Effector CD8-positive, alpha-beta T cell (primary cell): ENCODE measurements around the gene ADGRL2.

Experiments used
- DNase-seq: peaks from one replicate; lab custom pipeline; 2025; lab: John Stamatoyannopoulos, UW

ADGRL2 gene

GRCh38 chr1:81982523-81982922 lies 181.8 kb downstream of the ADGRL2 start:
- no peak for DNase-seq

- no peak for DNase-seq
Observed at GRCh38 chr1:81989524-81989923, 188.8 kb downstream of the ADGRL2 start.

DNA sequence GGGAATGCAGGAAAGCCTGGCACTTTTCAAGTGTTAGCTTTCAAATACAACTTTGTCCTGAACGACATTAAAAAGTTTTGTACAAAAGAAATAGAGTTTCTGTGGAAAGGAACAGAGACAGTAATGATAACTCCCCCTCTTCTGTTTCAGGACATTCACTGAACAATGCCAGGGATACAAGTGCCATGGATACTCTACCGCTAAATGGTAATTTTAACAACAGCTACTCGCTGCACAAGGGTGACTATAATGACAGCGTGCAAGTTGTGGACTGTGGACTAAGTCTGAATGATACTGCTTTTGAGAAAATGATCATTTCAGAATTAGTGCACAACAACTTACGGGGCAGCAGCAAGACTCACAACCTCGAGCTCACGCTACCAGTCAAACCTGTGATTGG lies 189.5 kb downstream of the ADGRL2 start:
- no peak for DNase-seq

DNA sequence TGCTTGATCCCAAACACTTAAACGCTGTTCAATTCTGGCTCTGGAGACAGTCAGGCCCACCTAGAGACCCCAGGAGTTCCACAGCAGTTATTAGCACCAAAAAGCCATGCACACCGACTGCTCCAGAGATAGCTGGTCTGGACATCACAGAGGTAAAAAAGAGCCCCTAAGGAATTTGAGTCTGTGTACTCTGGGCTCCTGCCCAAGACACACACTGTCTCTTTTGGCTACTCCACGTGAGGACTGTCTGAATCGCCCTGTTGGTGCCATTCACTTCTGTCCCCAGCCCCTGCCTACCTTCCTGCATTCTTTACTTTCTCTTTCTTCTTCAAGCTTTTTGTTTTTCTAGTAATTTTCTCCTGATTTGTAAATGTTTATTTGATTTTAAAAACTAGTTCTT lies 197.4 kb downstream of the ADGRL2 start:
- DNase-seq = no peak

DNA sequence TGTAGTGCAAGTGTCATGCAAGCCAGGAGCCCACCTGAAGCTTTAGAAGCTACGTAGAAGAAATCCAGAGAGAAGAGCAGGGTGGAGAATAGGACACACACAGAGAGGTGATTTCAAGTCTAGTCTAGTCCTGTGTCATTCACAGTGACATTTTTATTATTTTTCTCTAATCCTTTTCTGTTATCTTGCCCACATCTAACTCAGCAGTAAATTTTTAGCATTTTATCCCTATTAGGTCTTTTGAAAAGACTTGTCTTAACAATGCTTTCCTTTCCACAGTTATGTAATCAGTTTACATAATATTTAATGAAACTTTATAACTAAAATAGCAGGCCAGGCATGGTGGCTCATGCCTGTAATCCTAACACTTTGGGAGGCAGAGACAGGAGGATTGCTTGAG lies 198.6 kb downstream of the ADGRL2 start:
- no peak for DNase-seq

- DNase-seq = no peak
Observed at GRCh38 chr1:82000221-82000620, 199.5 kb downstream of the ADGRL2 start.

DNA sequence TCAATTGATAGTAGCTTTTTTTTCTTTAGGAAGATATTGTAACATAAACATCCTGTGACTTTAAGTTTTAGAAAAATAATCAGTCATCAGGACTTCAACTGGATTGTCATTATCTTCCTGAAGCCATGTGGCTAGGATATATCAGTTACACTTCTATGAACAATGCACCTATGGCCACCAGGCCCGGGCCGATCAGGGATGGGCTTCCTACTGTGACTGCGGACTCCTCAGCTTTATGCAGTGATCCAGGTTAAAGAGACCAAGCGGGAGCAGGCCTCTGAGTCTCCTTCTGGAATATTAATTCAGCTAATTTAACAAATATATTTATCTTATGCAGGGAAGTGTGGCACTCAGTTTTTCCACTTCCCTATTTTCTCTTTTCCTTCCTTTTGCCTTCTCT lies 200.6 kb downstream of the ADGRL2 start:
- no peak for DNase-seq

- DNase-seq = no peak
Observed at GRCh38 chr1:82007804-82008203, 207.1 kb downstream of the ADGRL2 start.

- DNase-seq = no peak
Observed at GRCh38 chr1:82013702-82014101, 213.0 kb downstream of the ADGRL2 start.

DNA sequence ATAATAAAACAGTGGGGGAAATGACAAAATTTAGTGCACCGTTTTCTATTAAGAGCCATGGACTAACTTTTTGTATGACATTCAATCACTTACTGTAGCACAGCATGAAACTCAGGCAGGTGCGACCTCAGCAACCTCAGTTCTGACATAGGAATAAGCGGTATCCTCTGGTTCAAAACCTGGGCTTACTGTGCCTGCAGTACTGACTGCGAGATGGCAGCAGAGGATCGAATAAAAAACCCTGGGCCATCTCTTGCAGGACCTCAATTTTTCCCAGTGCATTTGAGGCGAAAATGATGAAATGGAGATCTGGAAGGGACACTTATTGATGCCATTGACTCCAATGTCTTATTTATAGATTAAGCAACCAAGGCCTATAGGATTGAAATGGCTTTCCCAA lies 214.7 kb downstream of the ADGRL2 start:
- DNase-seq = no peak

DNA sequence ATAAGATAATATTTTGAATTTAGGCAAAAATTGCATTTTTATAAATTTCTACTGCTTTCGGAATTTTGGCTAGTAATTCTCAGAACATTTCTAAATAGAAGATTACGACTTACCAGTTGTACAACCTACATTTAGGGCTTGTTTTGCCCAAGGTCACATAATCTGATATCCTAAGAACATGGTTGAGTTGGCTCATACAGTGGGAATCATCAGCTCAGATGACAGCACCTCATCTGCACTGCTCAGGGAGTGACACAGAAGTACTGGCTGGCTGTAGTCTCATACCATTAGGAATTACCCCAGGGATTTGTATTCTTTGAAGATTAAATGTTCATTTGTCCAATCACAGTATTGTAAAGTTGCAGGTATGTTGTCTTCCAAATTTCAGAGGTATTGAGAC lies 217.6 kb downstream of the ADGRL2 start:
- DNase-seq = no peak

DNA sequence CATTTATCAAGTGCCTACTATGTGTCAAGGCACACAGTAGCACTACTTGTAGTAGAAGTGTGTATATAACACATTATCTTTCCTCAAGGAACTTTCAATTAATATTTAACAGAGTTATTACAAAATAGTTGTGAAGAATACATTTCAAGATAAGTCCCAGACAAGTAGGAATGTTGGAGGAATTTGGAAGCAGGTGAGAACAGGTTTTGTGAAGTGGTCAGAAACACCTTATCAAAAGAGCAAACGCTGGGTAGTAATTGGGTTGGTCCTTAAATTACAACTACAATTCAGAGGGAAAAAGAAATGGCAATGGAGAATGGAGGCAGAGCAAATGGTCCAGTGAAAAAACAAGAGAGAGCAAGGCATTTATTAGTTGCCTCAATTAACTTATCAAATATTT lies 218.8 kb downstream of the ADGRL2 start:
- DNase-seq = no peak

DNA sequence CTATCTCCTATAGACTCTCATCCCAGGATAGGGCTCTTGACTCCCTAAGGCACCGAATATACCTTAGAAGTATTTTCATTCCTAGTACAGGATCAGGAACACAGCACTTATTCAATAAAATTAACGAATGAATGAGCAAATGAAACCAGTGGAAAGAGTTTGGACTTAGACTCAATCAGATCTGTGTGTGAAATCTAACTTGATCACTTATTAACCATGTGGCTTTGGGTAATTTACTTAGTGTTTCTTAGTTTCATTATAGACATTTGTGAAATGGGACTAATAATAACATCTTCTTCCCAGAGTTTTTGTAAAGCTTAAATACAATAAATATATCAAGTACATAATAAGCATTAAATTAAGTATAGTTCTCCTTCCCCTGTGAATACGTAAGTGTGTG lies 230.1 kb downstream of the ADGRL2 start:
- DNase-seq = no peak

- DNase-seq = no peak
Observed at GRCh38 chr1:82032068-82032467, 231.3 kb downstream of the ADGRL2 start.

DNA sequence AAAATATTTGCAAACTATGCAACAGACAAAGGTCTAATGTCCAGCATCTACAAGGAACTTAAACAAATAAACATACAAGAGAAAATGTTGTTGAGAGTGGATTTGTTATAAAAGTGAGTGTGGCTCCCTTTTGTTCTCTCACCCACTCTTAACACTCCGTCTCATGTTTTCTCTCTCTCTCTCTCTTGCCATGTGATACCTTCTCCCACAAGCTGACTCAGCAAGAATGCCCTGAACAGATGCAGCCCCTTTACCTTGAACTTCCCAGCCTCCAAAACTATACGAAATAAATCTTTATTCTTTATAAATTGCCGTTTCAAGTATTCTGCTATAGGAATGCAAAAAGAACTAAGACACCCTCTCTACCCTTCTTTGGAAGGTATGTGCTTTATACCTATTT lies 234.1 kb downstream of the ADGRL2 start:
- no peak for DNase-seq
